Gastrocnemius medialis (tissue), 4 donors: ENCODE measurements around the gene GPS1. TPM values are rescaled to one million over a fixed set of nuclear protein-coding genes. Genes with fewer than 3 reads are reported as not detected.
A peak's percentile ranks its signal among the peaks of the same experiment; 100 is the strongest.

Source experiments
- ATAC-seq, 2 donors: fragments of 150-250 bp; one replicate each; pipeline ENCODE4 v1.9.1; 2016
- DNase-seq, 2 donors: peaks; one replicate each; pipeline ENCODE4 v3.0.0-alpha.2; 2019
- H3K27ac ChIP-seq, 4 donors: fragments of 200-600 bp; sonication (generic); 1 replicate in 1 of 4; 2 replicates in 3 of 4; pipeline ENCODE4 v1.5.1; 2016 to 2018; ENCODE audit warnings: mild to moderate bottlenecking in 2 of 4, moderate library complexity in 1 of 4
- H3K27me3 ChIP-seq, 3 donors: fragments of 200-600 bp; sonication (generic) in 2 of 3; 1 replicate in 1 of 3; 2 replicates in 2 of 3; pipeline versions ENCODE4 v1.5.1 to v1.6.0; 2016 to 2019; ENCODE audit warnings: mild to moderate bottlenecking in 1 of 3, moderate library complexity in 1 of 3
- H3K36me3 ChIP-seq, 2 donors: fragments of 200-600 bp; sonication (generic) in 1 of 2; one replicate each; pipeline ENCODE4 v1.5.1; 2017 to 2018
- H3K4me1 ChIP-seq, 2 donors: fragments of 200-600 bp; sonication (generic) in 1 of 2; one replicate each; pipeline ENCODE4 v1.5.1; 2016 to 2017; ENCODE audit warnings: mild to moderate bottlenecking in 2 of 2
- H3K4me3 ChIP-seq, 4 donors: fragments of 200-600 bp; sonication (generic) in 3 of 4; 1 replicate in 1 of 4; 2 replicates in 3 of 4; pipeline ENCODE4 v1.5.1; 2016 to 2019; ENCODE audit warnings: mild to moderate bottlenecking in 2 of 4
- H3K9me3 ChIP-seq, 3 donors: fragments of 200-600 bp; sonication (generic) in 2 of 3; 1 replicate in 1 of 3; 2 replicates in 2 of 3; pipeline ENCODE4 v1.5.1; 2016 to 2019
- POLR2A ChIP-seq, 2 donors: fragments of 450-650 bp; IDR thresholded peaks; one replicate each; pipeline ENCODE4 v1.6.1; 2017; ENCODE audit warnings: antibody characterized with exemption in 2 of 2, mild to moderate bottlenecking in 2 of 2, moderate library complexity in 2 of 2
- in situ Hi-C, 4 donors: fragments of 200-750 bp; cut with MboI; loops; one replicate each; pipeline versions ENCODE4 v1.15.0 to v1.8.0; 2017; ENCODE audit warnings: low sequenced_read_pairs in 4 of 4
- intact Hi-C: fragments of 100-400 bp; cut with DNase I; formaldehyde crosslinking; loops from one replicate; pipeline ENCODE4 v1.15.1; 2023; ENCODE audit warnings: low total_unique reads
- total RNA-seq, 4 donors: library from RNA; depleted of rRNA; stranded (reverse); fragments of >200 nt; gene quantifications; one replicate each; pipeline versions ENCODE4 v1.1.0 to v1.2.3, GENCODE V29; 2016
- TF ChIP-seq, protein P1 (sequence below), 5 experiments: fragments of 450-650 bp in 3 of 5; fragments of 200-600 bp in 2 of 5; sonication (generic) in 2 of 5; IDR thresholded peaks in 4 of 5; conservative IDR thresholded peaks in 1 of 5; 1 replicate in 4 of 5; 2 replicates in 1 of 5; pipeline ENCODE4 v1.5.1; 2016 to 2019; ENCODE audit warnings: antibody characterized with exemption in 5 of 5, mild to moderate bottlenecking in 3 of 5, moderate library complexity in 3 of 5

Gene GPS1
- total RNA-seq, 4 donors from 2014 or later, result 119 to 174 (median 137) TPM

DNA sequence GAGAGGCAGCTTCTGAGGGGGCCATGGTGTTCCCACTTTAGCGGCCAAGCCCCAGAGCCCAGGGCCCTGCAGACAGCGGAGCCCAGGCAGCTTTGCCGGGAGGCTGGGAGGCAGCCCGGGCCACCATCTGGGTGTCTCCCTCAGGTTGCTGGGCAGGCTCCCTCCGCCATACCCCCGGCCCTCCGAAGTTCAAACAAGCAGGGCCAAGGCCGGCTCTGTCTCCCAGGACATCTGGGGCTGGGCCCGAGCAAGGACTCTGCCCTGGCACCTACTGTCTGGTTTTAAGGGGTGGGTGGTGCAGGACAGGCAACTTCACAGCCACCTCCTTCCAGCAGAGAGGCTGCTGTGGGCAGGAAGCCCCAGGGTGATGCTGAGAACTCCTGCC is 11.3 kb downstream of the GPS1 start:
- Histone ChIP-seq H3K27me3 (no peaks in the 10 kb centered on the region), H3K27ac (no peak overlapping the region), H3K4me3 (no peak overlapping the region), H3K36me3 (peaks cover 0 to 50% of the 10 kb centered on the region in 2 donors), H3K9me3 (no peaks in the 10 kb centered on the region), H3K4me1 (peaks cover 13 to 27% of the 10 kb centered on the region in 2 donors)
- ATAC-seq (no peak), DNase-seq (no peak)
- TF ChIP-seq POLR2A (IDR thresholded peaks at IDR 0.05), result no peak
- TF ChIP-seq, protein P1, sequence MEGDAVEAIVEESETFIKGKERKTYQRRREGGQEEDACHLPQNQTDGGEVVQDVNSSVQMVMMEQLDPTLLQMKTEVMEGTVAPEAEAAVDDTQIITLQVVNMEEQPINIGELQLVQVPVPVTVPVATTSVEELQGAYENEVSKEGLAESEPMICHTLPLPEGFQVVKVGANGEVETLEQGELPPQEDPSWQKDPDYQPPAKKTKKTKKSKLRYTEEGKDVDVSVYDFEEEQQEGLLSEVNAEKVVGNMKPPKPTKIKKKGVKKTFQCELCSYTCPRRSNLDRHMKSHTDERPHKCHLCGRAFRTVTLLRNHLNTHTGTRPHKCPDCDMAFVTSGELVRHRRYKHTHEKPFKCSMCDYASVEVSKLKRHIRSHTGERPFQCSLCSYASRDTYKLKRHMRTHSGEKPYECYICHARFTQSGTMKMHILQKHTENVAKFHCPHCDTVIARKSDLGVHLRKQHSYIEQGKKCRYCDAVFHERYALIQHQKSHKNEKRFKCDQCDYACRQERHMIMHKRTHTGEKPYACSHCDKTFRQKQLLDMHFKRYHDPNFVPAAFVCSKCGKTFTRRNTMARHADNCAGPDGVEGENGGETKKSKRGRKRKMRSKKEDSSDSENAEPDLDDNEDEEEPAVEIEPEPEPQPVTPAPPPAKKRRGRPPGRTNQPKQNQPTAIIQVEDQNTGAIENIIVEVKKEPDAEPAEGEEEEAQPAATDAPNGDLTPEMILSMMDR (IDR thresholded peaks at IDR 0.05 in 4 of 5, conservative IDR thresholded peaks at IDR 0.05 in 1 of 5), result no peak
- in situ Hi-C loops, result no loop called here
- intact Hi-C loops, result no loop called here

DNA sequence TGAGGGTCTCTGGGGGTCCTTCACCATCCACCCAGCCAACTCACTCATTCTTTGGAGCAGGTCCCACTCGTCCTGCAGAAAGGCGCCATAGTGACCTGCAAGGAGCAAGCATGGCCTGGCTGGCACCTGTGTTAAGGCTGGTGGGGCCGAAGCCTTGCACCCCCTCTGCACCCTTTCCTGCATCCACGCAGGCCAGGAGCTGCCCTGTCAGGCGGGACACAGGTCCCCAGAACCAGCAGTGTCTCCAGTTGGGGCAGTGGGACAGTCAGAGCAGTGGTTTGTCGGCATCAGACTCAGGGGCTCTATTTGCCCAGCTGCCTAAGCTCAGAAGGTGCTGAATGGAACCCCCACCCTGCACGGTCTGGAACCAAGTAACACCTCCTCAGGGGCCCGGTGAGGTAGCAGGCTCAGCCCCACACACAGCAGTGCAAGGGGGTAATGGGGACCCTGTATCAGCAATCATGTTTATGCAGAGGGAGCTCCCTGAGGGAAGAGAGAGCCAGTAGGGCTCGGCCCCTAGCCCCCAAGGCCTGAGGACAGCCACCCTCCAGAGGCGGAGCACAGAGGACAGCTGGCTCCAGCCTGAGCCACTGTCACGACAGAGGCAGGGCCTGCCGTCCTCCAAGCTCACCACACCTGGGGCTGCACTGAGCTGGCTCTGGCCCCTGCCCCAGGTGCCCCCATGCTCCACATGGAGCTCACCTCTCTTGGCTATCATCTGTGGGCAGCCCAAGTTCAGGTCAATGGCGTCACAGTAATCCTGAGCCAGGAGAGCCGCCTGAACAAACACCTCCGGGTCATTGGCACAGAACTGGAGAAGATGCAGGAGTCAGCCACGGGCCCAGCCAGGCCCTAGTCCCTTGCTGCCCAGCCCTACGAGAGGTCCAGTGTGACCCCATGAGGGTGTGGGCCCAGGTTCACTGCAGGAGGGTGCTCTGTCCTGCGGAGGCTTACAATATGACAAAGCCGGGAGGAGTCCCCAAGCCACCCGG is 12.0 kb downstream of the GPS1 start:
- H3K27ac ChIP-seq, result peak overlapping the region in 1 of 4 donors; percentile 93
- peak overlapping the region in 2 of 4 donors; percentile 90 for H3K4me3 ChIP-seq
- intact Hi-C loops, result no loop called here
- H3K4me1 ChIP-seq, result peaks cover 13 to 27% of the 10 kb centered on the region in 2 donors
- TF ChIP-seq, protein P1 (IDR thresholded peaks at IDR 0.05 in 4 of 5, conservative IDR thresholded peaks at IDR 0.05 in 1 of 5), result no peak
- no peak for TF ChIP-seq POLR2A (IDR thresholded peaks at IDR 0.05)
- H3K27me3 ChIP-seq, result no peaks in the 10 kb centered on the region
- no peak for ATAC-seq
- in situ Hi-C loops, result no loop called here
- H3K9me3 ChIP-seq, result no peaks in the 10 kb centered on the region
- peaks cover 0 to 42% of the 10 kb centered on the region in 2 donors for H3K36me3 ChIP-seq
- no peak for DNase-seq

DNA sequence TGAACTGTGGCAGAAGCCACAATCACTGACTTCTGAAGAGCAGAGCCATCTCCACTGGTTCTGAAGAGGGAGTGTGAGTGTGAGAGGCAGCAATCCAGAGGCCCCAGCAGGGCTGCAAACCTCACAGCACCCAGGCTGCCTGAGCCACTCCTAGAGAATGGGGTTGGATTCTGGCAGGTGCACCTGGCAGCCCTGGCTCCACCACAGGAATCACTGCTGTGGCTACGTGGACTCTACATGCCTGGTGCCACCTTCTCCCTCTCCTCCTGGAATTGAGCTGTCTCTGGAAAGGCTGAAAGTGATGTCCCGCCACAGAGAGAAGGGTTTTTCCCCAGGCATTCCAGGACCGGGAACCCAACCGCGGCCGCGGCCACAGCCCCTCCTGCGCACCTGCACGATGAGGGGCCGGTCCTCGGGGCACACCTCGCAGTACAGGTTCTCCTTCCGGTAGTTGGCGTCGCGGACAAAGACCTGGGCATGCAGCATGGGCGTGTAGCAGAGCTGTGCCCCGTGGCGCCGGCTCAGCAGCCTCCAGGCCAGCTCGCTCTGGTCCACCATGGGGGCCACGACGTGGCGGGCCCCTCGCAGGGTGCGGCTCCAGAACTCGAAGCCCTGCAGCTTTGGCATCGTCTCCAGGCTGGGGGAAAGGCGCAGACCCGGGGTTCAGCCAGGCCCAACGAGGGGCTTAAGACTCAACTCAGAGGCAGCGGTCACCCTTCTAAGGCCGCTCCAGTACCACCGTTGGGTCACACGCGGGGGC is 12.9 kb downstream of the GPS1 start:
- peak overlapping the region; percentile 87 to 96 (median 90) for H3K4me3 ChIP-seq
- in situ Hi-C loops, result no loop called here
- no peaks in the 10 kb centered on the region for H3K9me3 ChIP-seq
- TF ChIP-seq POLR2A (IDR thresholded peaks at IDR 0.05), result no peak
- TF ChIP-seq, protein P1 (IDR thresholded peaks at IDR 0.05 in 4 of 5, conservative IDR thresholded peaks at IDR 0.05 in 1 of 5), result no peak
- H3K36me3 ChIP-seq, result peaks cover 0 to 36% of the 10 kb centered on the region in 2 donors
- no peak for DNase-seq
- peak overlapping the region; percentile 80 to 93 (median 84) for H3K27ac ChIP-seq
- intact Hi-C loops, result no loop called here
- no peak for ATAC-seq
- peaks cover 13 to 27% of the 10 kb centered on the region in 2 donors for H3K4me1 ChIP-seq
- no peaks in the 10 kb centered on the region for H3K27me3 ChIP-seq

DNA sequence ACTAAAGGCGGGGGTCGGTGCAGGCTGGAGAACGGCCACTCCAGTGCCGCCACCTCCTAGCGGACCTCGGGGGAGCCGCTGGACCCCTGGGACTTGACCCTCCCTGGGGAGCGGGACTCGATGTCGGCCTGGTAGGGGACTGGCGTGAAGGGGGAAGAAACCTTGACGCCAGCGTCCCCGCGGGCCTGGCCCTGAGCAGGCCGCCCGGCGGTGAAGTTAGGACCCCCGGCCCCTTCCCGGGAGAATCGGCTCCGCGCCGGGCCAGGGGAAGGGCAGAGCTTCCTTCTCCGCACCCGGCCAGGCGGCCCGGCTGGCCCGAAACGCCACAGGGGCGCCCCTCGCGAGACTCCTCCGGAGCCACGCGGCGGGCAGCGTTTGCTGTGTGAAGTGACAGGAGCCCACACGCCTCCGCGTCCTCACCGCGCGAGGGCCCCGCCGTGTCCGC is 13.5 kb downstream of the GPS1 start:
- in situ Hi-C loops (no loop called here), intact Hi-C loops (no loop called here)
- peak; percentile 15 to 51 for ATAC-seq

More for the DNA sequence above, 13.5 kb downstream of the GPS1 start:
- peaks cover 13 to 27% of the 10 kb centered on the region in 2 donors for H3K4me1 ChIP-seq
- H3K4me3 ChIP-seq, result peak overlapping the region; percentile 87 to 96 (median 90)
- H3K36me3 ChIP-seq, result peaks cover 0 to 30% of the 10 kb centered on the region in 2 donors
- H3K27ac ChIP-seq, result peak overlapping the region; percentile 80 to 93 (median 84)
- no peaks in the 10 kb centered on the region for H3K9me3 ChIP-seq
- DNase-seq, result no peak
- no peak for TF ChIP-seq POLR2A (IDR thresholded peaks at IDR 0.05)
- TF ChIP-seq, protein P1 (IDR thresholded peaks at IDR 0.05 in 4 of 5, conservative IDR thresholded peaks at IDR 0.05 in 1 of 5), result no peak
- H3K27me3 ChIP-seq, result no peaks in the 10 kb centered on the region
